ENCODE results near the gene STK10.

Gene STK10

GRCh38 chr5:172106511-172107356, 81.3 kb downstream of the STK10 start:
- peak; percentile 70 for DNase-seq

DNA sequence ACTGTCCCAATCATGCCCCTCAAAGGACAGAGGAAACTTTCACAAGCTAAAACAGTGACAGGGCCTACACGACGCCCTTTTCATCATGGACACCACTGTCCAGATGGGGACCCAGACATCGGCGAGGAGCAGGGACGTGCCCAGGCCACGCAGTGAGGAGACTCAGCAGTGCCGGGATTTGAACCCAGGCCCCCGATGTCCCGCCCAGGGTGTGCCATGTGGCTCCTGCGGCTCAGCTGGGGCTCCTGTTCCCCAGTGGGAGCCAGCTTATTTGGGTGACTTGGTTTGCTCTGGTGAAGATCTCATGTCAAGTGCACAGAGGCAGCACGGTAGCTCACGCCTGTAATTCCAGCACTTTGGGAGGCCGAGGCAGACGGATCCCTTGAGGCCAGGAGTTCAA, 82.2 kb downstream of the STK10 start:
- DNase-seq = no peak

- DNase-seq = no peak
Observed at GRCh38 chr5:172104801-172105701, 83.0 kb downstream of the STK10 start.

DNA sequence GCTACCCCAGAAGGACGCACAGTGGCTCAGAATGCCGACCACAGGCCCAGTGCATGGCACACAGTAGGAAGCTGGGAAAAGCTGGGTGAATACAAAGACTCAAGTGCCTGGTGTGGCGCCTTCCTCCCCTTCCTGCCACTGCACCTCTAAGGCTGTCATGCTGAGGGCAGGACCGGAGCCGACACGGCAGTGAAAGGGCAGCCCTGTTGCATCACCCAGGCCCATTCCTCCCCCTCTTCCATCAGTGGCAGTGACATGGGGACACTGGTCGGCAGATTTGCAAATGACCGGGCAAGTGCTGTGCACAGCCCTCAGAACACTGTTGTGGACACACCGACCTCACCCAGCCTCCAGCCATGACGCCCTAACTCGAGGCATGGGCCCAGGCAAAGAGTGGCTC, 84.0 kb downstream of the STK10 start:
- no peak for DNase-seq

DNA sequence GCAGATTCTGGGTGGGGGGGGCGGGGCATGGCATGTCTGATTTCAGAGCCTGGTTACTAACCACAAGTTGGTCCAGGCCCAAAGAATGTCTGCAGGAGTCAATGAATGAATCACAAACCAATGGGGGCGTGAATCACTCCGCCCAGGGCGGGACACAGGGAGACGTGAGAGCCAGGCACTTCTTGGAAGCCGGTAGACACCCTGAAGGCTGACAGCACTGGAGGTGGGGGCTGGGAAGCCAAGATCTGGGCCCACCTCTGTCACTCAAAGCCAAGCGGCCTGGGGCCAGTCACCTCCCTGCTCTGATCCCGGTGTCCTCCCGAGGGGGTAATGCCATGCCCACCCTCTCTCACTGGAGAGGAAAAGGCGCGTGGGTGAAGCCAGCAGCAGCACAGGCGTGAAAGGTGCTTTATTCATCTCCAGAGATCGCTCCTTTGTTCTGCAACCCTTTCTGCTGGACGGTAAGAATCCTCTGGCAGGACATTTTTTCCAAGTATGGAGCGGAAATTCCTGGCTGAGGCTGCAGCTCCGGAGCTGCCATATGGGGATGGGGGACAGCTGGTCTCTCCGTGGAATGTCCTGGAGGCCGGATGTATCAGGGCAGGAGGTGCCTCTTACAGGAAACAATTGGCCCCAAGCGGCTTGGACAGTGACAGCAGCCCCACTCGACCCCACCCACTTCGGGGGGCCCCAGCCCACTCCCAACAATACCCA, 85.0 kb downstream of the STK10 start:
- peak; percentile 80 for DNase-seq

- DNase-seq = no peak
Observed at GRCh38 chr5:172102218-172102870, 85.7 kb downstream of the STK10 start.

DNA sequence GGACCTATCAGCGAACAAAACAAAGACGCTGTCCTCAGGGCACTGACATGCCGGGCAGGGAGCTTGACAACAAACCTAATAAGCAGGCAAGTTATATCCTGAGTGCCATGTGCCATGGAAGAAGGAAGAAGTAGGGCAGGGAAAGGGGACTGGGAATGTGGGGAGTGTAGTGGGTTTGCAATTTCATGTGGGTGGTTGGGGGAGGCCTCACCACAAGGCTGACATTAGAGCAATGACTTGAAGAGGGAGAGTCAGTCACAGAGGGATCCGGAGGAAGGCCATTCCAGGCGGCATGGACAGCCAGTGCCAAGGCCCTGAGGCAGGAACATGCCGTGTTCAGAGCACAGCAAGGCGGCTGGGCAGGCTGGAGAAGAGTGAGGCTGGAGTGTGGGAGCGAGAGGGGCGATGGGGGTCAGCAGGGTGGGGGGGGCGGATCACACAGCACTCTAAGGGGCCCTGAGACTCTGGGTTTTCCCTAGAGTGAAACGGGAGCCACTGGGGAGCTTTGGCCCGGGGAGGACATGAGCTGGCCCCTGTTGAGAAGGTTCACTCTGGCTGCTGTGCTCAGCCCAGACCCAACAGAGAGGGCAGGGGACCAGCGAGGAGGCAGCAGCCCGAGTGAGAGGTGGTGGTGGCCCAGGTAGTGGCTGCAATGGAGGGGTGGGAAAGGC, 86.3 kb downstream of the STK10 start:
- no peak for DNase-seq

- no peak for DNase-seq
Observed at GRCh38 chr5:172098883-172099282, 89.1 kb downstream of the STK10 start.

DNA sequence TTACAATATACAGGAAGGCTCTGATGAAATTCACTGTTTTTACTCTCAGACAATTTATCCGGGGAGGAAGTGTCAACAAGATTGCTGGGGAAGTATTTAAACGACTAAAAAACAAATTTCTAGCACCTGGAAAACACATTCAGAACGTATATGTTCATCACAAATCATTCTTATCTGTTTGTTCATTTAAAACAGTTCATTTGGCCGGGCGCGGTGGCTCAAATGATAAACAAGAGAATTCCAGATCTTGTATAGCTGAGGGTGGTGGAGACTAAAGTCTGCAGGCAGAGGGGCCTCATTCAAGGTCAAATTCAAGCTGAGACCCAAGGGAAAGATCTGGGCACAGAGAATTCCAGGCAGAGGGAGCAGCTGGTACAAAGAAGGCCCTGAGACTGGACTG, 90.0 kb downstream of the STK10 start:
- no peak for DNase-seq

GRCh38 chr5:172097356-172097755, 90.7 kb downstream of the STK10 start:
- no peak for DNase-seq

DNA sequence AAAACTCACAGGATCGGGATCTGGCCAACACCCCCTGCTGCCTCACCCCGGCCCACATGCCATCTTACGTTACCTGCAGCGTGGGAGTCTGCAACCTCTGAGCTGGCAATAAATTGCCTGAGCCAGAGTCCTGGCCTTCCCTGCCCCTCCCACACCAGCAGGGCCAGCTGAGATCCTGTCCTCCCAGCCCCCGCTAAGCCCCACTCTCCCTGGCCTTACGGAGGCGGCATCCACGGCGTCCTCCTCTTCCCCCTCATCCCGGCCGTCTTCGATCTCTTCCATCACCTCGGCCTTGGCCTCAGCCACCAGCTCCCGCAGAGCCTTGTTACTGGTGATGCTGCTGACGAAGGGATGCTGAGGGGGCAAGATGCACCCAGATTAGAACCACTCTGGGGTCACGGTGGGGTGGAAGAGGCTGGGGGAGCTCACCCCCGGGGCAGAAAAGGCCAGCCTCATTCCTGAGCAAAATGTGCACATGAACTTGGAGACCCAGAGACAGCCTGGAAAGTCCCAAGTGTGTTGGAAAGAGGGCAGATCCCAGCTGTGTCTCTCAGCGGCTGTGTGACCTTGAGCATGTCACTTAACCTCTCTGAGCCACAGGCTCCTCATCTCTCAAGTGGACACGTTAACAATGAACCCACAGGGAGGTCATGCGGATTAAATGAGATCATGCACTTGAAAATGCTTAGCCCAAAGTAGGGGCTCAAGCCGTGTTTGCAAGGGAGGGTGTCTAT, 91.7 kb downstream of the STK10 start:
- no peak for DNase-seq

- DNase-seq = no peak
Observed at GRCh38 chr5:172095368-172096206, 92.4 kb downstream of the STK10 start.

DNA sequence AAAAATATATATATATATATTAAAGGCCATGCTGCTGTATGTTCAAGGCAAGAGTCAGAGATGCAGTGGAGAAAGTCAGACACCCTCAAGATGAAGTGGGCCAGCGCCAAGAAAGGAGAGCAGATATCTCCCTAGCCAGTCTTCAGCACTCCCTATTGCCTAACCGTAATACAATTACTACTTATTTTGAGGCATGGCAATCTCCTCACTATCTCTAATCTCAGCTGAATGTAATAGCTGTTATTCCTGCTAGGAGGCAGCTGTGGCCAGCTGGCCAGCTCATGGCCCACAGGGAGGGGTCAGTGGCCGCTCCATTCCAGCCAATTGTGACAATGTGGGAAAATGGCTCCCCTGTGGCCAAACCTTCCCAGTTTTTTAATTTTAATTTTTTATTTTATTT, 94.1 kb downstream of the STK10 start:
- no peak for DNase-seq

- DNase-seq = no peak
Observed at GRCh38 chr5:172093559-172093958, 94.5 kb downstream of the STK10 start.

DNA sequence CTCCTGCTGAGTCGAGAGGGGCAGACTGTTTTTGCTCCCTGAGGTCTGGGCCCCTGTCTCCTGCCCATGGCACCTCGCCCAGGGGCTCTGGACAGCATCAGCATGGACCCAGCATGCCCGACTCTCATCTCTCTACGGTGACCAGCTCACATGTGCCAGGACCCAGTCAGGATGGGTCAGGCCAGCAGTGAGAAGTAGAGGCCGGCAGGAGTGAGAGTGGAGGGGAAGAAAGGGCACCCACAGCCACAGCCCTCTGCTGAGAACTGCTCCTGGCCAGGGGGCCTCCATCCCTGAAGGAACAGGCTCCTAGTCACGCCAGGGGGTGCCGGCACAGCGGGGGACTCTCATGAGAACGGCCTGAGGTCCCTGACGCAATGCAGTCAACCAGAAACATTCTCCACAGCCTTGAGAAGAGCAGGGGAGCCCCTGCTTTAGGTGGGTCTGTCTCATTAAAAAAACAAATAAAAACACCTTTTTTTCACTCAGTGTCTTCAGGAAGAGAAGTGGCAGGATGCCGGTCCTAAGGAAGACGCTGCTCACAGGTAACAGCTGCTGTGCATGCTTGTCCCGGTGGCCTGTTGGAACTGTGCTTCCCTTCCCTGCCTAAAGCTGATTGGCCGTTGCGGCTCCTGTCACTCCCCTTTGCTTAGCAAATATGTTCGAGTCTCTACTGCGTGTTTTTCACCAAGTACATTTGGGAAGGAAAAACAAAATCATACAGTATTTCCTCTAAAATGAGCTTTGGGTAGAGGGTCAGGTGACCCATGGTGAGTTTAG, 95.9 kb downstream of the STK10 start:
- no peak for DNase-seq

DNA sequence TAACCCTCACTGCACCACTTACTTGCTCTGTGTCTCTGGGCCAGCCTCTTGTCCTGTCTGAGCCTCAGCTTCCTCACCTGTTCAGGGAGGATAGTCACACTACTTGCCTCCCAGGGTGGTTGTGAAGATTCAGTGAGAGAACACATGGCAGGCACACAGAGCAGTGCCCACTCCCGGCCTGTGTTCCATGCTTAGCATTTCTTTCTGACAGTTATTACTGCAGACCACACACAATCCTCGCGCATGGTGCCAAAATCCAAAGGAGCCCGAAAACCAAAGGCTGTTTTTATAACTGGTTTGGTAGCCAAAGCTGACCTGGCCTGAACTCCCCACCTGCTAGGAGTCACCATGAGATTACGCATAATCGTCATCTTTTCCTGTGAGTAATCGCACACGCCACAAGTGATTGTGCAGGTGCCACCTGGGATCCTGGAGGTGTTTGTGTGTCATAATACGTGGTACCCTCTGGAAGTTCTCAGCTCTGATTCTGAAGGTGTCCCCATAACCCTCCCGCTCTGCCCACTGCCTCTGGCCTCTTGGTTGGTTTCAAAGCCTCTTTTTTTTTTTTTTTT, 97.0 kb downstream of the STK10 start:
- DNase-seq = no peak

DNA sequence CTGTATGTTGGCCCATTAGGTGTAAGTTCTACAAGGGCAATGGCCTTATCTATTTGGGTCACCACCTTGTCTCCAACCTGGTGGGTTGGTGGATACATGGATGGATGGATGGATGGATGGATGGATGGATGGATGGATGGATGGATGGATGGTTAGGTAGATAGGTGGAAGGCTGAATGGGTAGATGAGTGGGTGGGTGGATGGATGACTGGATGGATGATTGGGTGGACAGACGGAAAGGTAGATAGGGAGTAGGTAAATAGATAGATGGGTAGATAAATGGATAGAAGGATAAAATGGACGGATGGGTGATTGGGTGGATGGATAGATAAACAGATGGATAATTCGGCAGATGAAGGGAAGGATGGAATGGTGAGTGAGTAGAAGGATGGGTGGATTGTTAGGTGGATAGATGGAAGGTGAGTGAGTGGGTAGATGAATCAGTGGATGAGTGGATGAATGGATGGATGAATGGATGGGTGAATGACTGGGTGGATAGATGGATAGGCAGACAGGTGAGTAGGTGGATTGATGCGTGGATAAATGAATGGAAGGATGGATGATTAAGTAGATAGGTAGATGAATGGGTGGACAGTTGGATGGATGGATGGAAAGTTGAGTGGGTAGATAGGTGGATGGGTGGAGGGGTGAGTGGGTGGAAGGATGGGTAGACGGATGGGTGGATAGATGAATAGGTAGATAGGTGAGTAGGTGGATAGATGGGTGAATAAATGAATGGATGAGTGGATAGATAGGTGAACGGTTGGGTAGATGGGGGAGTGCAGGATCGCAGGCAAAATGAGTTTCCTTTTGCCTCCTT, 98.5 kb downstream of the STK10 start:
- DNase-seq = no peak

DNA sequence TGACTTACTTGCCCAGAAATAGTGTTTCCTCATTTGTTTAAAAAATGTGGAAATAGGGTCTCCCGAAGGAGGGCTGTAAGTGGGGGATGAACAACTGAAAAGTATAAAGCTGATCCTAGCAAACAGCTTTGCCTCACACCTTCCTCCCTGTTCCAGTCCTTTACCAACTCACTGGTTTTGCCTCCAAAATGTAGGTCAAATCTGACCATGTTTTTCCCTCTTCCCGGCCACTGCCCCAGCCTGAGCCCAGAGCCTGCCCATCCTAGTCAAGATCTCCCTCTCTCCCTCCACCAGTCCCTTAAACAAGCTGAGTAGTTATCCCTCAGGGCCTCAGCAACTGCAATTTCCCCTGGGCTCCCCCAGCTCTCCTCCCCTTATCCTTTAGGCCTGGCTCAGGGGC, 99.2 kb downstream of the STK10 start:
- DNase-seq = no peak
